ENCODE data around the gene SHB.
A peak's percentile ranks its signal among the peaks of the same experiment; 100 is the strongest.

SHB gene

DNA sequence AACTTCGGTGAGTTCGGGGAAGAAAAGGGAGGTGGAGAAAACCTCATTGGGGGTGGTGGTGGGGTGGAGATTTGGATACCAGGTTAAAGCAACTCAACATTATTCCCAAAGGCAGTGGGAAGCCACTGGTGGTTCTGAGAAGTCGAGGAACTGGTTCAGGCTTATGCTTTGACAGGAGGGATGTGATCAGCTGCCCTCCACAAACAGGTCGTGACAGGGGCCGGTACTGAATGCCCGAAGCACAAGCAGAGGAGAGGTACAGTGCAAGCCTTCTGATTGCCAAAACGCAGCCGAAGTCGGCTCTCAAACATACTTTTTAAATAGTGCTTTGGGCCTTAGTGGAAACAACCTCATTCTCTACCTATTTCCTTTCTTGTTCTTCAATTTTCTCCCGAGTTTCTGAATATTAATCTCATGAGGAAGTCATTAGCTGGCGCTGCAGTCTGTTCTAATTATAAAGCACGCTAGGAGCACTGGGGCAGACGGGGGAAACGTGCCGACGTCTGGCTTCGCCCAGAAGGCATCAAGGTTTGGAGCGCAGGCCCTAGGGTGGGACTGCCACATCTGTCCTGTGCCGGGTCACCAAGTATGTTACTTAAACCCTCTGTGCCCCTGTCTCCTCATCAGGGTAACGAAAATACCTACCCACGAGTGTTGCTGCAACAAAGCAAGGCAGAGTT is 27.3 kb downstream of the SHB start:
- no peak overlapping the region for H3K4me3 ChIP-seq (ENCODE audit: low read length)
- DNase-seq (ENCODE audit: low read depth) = no peak
- TF ChIP-seq, protein P1, sequence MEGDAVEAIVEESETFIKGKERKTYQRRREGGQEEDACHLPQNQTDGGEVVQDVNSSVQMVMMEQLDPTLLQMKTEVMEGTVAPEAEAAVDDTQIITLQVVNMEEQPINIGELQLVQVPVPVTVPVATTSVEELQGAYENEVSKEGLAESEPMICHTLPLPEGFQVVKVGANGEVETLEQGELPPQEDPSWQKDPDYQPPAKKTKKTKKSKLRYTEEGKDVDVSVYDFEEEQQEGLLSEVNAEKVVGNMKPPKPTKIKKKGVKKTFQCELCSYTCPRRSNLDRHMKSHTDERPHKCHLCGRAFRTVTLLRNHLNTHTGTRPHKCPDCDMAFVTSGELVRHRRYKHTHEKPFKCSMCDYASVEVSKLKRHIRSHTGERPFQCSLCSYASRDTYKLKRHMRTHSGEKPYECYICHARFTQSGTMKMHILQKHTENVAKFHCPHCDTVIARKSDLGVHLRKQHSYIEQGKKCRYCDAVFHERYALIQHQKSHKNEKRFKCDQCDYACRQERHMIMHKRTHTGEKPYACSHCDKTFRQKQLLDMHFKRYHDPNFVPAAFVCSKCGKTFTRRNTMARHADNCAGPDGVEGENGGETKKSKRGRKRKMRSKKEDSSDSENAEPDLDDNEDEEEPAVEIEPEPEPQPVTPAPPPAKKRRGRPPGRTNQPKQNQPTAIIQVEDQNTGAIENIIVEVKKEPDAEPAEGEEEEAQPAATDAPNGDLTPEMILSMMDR (conservative IDR thresholded peaks at IDR 0.05; ENCODE audit: low read length) = no peak

DNA sequence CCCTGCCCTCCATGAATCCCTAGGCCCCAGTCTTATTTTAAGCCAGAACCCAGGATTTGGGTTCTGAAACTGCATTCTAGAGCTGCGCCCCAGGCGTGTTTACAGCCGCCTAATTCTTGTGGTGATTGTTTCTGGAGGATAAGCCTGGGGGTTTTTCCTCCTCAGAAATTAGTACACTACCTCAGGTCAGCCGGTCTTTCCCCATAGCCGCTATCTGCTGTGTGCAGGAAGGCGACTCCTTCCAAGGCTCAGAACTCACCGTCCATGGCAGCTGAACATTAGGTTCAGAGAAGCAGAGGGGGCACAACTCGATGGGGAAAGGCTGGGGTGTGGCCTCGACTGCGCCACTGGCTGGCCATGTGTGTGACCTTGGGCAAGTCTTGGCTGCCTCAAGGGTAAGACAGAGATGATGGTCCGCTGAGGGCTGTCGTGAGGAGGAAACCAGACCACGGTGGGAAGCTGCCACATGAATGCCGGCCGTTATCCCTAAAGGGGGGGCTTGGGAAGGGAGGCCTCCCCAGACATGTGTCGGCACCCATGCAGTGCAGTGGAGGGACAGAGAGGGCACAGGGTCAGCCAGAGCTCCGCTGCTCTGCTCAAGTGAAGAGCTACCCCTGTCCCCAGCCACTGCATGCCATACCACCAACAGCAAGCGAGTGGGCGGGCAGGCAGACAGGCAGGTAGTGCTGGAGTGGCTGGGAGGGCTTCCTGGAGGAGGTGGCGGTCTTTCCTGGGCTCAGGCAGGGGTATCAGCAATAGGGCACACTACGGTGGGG is 28.9 kb downstream of the SHB start:
- TF ChIP-seq, protein P1 (conservative IDR thresholded peaks at IDR 0.05; ENCODE audit: low read length) = no peak
- no peak for DNase-seq (ENCODE audit: low read depth)
- H3K4me3 ChIP-seq (ENCODE audit: low read length) = no peak overlapping the region

DNA sequence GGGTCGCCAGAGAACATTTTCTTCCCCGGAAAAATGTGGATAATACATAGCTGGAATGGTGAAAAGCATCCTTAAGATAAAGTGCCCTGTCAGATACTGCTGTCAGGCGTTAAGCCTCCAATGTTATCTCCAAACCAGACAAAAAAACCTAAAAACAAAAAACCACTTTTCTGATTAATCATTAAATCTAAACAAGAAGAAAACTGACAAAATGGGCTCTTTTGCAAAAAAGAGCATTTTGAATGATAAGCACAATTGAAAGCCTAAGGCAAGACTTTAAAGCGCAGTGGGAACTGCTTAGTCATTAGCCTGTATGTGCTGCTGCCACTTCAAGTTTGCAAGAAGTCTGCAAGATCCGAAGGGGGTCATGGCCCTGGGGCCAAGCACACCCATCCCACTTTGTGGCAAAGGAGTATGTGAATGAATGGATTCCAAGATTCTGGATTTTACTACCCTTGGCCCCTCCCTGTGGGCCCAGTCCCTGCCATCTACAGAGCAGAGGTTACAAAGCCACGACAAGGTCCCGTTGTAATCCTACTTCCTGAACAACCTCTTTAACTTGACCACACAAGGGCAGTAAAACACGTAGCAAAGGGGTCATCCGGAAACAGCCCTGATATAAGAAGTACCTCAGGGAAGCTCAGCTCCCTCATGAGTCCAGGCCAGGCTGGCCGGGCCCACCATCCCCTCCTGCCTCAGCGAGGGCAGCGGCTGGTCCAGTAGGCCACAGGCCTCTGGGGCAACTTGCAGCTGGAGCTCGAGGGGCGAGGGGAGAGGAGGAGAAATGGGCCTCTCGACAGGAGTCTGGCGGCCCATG is 29.7 kb downstream of the SHB start:
- TF ChIP-seq, protein P1 (conservative IDR thresholded peaks at IDR 0.05; ENCODE audit: low read length) = no peak
- no peak overlapping the region for H3K4me3 ChIP-seq (ENCODE audit: low read length)
- DNase-seq (ENCODE audit: low read depth) = peak; percentile 40

DNA sequence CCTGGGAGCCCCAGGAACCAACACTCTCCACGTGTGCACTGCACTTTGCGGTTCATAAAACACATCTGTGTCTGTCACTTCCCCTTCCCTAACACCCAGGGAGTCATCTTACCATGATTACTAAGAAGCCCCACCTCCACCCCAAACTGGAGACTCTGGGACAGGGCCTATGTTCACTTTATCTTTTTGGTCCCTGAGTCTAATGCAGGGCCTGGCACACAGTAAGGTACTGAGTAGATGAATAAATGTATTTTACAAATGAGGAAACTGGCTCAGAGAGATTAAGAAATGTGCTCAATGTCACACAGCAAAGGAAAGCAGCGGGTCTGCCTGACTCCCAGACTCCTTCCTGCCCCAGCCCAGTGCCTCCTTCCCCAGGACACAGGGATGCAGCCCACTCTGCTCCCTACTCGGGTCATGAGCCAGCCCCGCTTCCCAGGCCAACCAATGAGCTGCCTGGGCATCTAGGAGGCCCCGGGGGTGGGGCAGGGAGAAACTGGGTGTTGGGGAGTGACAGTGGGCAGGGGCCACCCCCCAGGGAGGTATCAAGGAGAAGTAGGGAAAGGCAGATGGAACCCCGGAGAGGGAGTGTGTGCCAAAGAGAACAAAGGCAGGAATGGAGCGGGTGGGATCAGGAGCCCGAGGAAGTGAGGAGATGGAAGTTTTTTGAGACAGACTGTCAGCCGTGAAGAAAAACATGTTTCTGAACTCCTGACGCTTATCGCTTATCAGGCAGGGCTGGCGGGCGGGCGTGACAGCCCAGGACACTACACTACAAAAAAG is 30.5 kb downstream of the SHB start:
- no peak overlapping the region for H3K4me3 ChIP-seq (ENCODE audit: low read length)
- TF ChIP-seq, protein P1 (conservative IDR thresholded peaks at IDR 0.05; ENCODE audit: low read length) = no peak
- DNase-seq (ENCODE audit: low read depth) = no peak

DNA sequence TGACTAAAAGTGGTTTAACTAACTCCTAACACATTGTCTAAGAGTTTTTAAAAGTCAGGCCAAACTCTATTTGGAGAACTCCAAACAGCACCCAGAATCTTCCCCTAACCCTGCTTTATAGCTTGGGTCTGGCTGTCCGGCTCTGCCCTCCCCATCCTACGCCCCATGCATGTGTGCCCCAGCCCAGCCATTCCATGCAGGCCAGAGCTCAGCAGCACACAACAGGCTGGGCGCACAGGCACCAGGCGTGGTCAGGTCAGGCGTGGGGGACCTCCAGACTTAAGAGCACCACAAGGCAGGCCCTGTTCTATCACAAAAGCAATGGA is 31.1 kb downstream of the SHB start:
- TF ChIP-seq, protein P1 (conservative IDR thresholded peaks at IDR 0.05; ENCODE audit: low read length) = no peak
- no peak for DNase-seq (ENCODE audit: low read depth)
- H3K4me3 ChIP-seq (ENCODE audit: low read length) = no peak overlapping the region

DNA sequence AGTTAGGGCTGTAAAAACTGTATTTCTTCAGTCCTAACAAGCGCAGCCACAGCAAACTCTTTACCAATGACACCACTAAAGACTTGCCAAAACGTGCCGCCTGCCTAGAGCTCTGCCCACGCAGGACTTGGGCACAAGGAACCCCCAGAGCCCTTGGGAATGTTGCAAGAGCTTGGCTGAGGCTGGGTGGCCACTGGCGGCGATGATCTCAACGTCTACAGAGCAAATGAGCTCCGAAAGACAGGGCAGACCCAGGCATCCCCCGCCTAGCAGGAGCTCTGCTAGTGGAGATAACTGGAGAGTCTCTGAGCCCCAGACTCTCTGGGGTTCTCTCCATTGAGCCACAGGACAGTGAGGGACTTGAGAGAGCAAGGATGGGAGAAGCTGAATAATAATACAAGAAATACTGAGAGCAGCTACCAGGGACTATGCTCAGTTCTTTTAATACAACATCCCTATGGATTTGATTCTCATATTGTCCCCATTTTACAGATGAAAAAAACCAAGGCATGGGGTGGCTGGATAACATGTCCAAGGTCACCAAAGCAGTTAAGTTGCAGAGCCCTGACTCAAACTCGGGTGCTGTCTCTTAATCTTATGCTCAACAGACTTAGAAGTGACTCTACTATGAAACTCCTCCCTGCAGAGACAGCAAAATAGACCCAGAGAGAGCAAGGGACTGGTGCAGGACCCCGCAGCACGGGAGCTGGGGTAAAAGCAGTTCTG is 32.5 kb downstream of the SHB start:
- TF ChIP-seq, protein P1 (conservative IDR thresholded peaks at IDR 0.05; ENCODE audit: low read length) = no peak
- no peak overlapping the region for H3K4me3 ChIP-seq (ENCODE audit: low read length)
- DNase-seq (ENCODE audit: low read depth) = peak; percentile 86

All from AG10803 (cell line).